UCSD-AML1 (cell line): ENCODE results near the gene GRAMD2A.

Experiments
- DNase-seq: peaks from one replicate; lab custom pipeline; 2025; ENCODE audit not compliant: unreplicated experiment; lab: John Stamatoyannopoulos, UW

The GRAMD2A gene

GRCh38 chr15:72197460-72198355 lies at the start of gene GRAMD2A:
TSS of gene GRAMD2A (minus strand) at chr15:72197787.
- no peak for DNase-seq

- no peak for DNase-seq
Measured at GRCh38 chr15:72242775-72243370, 45.3 kb upstream of the GRAMD2A start.

DNA sequence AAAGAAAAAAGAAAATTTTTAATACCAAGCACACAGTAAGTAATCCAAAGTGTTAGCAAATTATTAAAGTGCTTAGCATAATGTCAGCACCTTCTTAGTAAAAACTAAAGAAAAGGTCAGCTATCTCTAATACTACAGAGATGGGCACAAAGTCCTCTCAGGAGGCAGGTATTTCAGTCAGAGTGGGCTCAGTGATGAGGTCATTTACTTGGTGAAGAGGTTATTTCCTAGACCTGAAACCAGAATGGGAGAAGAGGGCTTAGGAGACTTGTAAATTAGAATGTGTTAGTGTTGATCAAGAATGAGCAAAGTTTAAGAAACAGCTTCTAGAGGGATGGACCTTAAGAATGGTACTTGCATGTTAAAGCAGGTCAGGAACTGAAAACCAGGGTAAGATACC lies 42.1 kb upstream of the GRAMD2A start:
- DNase-seq = no peak

DNA sequence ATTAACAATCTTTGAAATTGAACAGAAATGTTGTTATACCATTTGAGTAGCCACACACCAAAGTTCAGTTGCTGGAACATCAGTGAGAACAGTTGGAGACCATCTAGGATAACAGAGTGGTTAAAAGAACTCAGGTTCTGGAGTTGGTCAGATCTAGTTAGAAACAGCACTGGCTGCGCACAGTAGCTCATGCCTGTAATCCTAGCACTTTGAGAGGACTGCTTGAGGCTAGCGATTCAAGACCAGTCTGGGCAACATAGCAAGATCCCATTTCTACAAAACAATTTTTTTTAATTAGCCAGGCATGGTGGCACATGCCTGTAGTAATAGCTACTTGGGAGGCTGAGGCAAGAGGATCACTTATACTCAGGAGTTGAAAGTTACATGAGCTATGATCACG lies 41.0 kb upstream of the GRAMD2A start:
- no peak for DNase-seq

DNA sequence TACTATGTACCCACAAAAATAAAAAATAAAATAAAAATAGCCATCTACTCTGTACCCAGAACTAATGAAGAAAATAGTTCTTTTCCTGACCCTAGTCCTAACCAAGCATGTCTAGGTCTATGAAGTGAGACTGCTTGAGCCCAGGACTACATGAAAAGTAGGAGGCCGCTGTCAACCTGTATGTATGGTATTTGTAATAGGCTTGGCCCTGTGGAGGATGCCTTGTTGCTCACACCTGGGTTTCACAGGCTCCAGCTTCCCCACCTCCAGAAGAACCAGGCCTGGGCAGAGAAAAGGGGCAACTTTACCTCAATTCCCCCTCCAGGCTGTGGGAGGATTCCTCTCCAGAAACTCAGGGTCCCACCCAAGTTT lies 40.3 kb upstream of the GRAMD2A start:
- no peak for DNase-seq

DNA sequence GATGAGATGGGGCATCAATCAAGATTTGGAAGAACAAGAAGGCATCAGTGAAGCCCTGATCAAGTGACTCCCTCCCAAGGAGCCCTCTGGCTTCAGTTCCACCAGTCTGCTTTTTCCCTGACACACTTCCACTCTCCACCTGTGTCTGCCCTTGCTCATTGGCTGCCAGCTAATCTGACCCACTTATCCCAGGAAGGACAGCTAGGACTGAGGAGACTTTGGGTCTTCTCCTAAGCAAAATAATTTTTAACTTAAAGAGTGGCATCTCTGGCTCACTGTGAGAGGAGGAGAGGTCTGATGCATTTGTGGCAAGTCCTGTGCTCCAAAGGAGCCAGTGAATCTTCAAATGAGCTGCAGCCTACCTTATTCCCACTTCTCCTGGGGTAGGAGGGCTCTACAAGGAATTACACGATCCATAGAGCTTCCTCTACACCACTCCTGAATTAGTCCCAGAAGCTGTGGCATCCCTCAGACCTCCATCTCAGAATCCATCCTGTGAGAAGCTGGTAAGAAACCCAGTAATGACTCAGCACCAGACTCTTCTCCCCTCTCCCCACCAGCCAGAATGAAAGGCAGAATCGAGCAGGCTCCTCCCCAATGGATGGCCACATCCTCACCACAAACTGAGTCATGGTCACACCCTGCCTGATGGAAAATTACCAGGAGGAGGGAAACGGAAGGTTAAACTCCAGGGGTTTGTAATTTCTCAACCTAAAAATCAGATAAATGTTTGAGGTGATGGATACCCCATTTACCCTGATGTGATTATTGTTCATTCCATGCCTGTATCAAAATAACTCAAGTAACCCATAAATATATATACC lies 39.7 kb upstream of the GRAMD2A start:
- DNase-seq = peak; percentile 84

DNA sequence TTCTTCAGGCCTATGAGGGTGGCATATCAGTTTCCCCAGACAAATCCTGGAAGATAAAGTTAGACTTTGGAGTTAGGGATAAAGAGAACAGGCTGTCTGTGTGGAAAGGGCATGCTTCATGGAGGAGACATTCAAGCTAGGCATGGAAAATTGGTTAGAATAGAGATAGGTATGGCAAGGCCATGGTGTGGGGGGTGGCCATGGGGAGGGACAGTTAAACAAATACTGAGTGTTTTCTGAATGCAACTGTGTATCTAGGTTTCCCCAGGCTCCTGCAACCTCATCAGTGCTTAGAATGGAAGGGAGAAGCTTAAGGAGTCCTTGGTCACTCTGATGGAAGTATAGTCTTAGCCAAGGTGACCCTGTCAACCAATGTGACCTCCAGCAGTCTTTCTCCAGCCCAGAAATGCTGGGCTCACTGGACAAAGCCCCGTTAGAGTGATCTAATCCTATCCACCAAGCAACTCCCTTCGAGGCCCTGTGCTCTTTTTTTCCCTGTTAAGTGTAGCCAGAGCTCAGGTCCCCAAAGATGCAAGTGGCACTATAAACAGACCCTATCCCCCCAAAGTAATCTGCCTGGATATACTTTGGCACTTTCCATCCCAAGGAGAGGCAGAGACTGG lies 38.9 kb upstream of the GRAMD2A start:
- DNase-seq = no peak

GRCh38 chr15:72235298-72235697 lies 37.7 kb upstream of the GRAMD2A start:
- no peak for DNase-seq

DNA sequence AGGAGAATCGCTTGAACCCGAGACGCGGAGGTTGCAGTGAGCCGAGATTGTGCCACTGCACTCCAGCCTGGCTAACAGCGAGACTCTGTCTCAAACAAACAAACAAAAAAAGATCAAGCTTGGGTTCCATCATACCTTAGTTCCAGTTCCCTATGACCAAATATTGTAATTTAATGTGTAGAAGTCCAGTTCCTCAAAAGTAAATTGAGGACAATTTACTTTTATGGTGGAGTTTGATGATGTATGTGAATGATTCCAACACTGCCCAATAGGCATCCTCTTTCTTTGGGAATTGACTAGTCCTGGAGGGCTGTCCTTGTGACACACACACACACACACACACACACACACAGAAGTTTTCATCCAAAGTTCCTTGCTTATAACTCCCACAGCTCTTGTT lies 36.2 kb upstream of the GRAMD2A start:
- no peak for DNase-seq

DNA sequence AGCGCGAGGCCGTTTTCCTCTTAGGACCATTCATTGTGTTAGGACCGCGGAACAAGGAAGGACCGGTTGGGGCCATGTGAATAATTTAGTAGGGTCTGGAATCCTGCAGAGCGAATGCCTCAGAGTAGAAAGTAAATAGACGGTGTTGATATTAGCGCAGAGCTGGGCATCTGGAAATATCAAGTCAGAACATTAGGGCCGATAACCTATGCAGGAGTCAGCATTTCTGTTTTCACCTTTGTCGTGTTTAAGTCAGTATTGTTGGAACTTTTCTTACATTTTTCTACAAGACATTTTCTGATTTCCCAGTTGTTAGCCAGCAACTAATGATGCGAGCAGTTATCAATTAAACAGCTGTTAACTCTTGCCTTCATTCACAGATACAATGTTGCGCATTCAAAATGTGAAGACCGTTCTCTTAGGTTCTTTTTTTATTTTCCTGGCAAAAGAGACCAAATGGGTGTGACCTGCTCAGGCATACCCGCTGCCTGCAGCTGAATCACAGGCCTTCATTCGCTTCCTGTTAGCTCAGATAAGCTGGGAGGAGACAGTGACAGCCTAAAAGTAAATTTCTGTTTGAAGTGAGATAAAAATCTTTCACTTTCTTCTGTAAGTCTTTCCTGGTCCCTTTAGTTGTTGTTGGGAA lies 34.4 kb upstream of the GRAMD2A start:
- no peak for DNase-seq

DNA sequence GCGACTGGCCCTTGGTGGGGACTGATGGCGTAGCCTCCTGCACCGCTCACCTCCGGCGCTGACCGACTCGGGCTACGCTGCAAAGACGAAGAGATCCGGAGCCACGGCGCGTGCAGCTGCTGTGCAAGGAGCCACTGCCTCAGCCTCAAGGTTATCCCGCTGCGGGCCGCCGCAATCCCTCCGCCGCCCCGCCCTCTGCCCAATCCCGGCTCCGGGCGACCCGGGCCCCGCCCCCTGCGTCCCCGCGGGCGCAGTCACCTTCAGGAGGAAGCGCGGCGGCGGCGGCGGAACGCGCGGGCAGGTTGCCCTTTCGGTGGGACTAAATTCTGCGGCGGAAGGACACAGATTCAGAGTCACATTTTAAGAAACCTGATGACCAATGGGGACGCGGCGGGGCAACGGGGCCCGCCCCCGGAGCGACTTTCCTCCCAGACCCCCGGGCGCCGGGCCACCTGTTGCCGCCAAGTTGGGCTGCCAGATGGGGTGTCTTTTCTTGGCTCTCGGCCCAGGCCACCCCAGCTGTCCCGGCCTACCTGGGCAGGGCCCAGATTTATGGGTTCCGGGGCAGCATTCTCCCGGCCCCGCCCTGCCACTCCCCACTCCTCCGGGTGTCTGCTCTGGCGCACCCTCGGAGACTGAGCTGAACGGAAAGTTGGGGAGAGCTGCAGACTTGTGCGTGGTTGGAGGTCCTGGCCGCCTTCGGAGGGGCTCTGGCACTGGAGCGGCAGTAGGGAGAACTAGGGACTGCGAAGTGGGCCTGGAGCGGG lies 33.7 kb upstream of the GRAMD2A start, which contains the start of gene PKM:
Gene PKM, minus strand, starts transcription at position 125 of the 767 bp plus-strand sequence. CDS start 12,093 bp downstream, outside the sequence.
- DNase-seq = peak; percentile 95

DNA sequence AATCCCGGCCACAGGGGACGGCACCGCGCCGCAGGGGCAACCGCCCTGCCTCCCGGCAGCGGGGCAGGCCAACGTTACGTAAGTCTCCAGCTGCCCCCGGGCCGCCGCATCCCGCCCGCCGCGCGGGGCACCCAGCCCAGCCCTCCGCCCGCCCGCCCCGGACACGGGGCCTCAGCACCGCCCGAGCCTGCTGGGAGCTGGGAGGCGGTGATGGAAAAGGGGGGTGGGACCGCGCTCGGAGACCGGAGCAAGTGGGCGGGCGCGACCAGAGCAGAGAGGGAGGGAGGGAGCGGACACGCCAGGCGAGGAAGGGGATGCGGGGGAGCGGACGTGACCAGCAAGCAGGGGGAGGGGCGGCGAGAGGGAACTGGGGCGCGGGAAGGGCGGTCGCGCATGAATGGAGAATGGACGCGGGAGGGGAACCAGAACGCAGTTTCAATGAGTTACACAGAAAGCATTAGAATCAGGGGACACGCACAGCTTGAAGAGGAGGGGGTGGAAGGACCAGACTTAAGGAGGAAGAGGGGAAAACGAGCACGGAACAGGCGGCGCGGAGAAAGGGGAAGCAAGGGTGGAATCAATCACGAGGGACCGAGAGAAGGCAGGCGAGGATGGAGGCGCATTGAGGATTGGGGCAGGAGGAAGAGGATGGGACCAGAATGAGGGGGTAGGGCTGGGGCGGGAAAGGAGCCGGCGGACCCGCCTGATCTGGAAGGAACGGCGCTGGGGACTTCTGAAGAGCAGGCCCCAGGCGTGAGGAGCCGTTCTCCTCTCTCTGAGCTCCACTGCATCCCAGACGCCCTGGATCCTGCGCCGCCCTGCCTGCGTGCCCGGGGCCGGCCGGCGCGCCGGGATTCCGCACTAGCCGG lies 32.8 kb upstream of the GRAMD2A start:
- peak; percentile 92 for DNase-seq

- no peak for DNase-seq
Measured at GRCh38 chr15:72229947-72230196, 32.3 kb upstream of the GRAMD2A start.

- DNase-seq = no peak
Measured at GRCh38 chr15:72229076-72229946, 31.7 kb upstream of the GRAMD2A start.

- DNase-seq = no peak
Measured at GRCh38 chr15:72227720-72228119, 30.1 kb upstream of the GRAMD2A start.

DNA sequence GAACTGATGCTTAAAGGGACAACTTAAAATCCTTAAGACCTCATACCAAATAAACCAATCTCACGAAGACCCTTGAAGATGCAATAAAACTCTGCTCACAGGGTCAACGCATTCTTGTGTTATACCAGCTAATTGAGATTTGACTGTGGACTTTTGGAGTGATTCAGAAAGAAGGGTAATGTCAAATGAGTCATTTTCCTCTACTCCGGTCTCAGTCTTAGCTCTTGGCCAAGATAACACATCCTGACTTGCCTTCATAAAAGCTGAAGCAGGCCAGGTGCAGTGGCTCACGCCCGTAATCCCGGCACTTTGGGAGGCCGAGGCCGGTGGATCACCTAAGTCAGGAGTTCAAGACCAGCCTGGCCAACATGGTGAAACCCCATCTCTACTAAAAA lies 29.6 kb upstream of the GRAMD2A start:
- no peak for DNase-seq

DNA sequence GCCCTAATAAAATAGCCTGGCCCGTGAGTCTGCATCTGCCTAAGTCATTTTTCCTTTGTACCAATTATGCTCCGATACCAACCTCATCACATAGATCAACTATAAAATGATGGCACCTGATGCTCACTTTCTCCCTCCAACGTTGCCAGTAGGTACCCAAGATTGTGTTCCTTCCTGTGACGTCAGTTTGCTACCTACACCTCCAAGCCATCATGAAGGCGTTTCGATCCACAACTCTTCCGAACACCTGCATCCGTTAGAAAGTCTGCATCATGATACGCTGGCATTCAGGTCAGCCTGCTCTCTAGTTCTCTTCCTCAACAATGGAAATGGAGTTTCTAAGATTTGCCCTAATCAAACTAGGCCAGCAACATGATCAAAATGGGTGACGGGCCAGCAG lies 25.7 kb upstream of the GRAMD2A start:
- no peak for DNase-seq

GRCh38 chr15:72222393-72222792 lies 24.8 kb upstream of the GRAMD2A start:
- no peak for DNase-seq
